T-cell (primary cell): ENCODE data around the gene ZNF574. TPM values are rescaled to one million over a fixed set of nuclear protein-coding genes. Genes with fewer than 3 reads are reported as not detected.

ENCODE experiments used
- ATAC-seq, 4 experiments: fragments of 200-7000 bp in 3 of 4; fragments of 150-1000 bp in 1 of 4; cut with Tn5 transposase; replicated peaks in 1 of 4; 1 replicate in 3 of 4; 2 replicates in 1 of 4; pipeline ENCODE4 v1.10.0; 2021; ENCODE audit warnings: moderate library complexity in 3 of 4, mild to moderate bottlenecking in 2 of 4, moderate number of reproducible peaks in 1 of 4
- CTCF ChIA-PET, 2 donors: fragments of 300-600 bp; sonication (Branson Sonifier 250); formaldehyde crosslinking; loops; one replicate each; lab custom pipeline; 2022; ENCODE audit warnings: antibody characterized with exemption in 2 of 2; lab: Charles Lee
- POLR2A ChIA-PET, 2 donors: fragments of 300-600 bp; sonication (Branson Sonifier 250); formaldehyde crosslinking; loops; one replicate each; lab custom pipeline; 2022; ENCODE audit warnings: antibody characterized with exemption in 2 of 2; lab: Charles Lee
- DNase-seq, 35 experiments: peaks; one replicate each; pipeline versions ENCODE4 v3.0.0 to v3.0.0-alpha.2; 2013 to 2023
- H3K27ac ChIP-seq: one replicate; pipeline ENCODE4 v1.5.1; 2013; ENCODE audit warnings: low read length
- H3K27me3 ChIP-seq, 2 experiments: replicated peaks in 1 of 2; 1 replicate in 1 of 2; 2 replicates in 1 of 2; pipeline versions ENCODE4 v1.6.1 to v1.7.0; 2013; ENCODE audit warnings: low read length in 1 of 2, mixed read lengths in 1 of 2; ENCODE audit not compliant: control insufficient read depth in 2 of 2, insufficient read depth in 2 of 2; ENCODE audit errors: extremely low read depth in 1 of 2
- H3K36me3 ChIP-seq, 2 donors: 1 replicate in 1 of 2; 2 replicates in 1 of 2; pipeline versions ENCODE4 v1.6.1 to v1.7.0; 2013; ENCODE audit warnings: low read length in 1 of 2; ENCODE audit not compliant: control insufficient read depth in 2 of 2, insufficient read depth in 1 of 2; ENCODE audit errors: extremely low read depth in 1 of 2
- H3K4me1 ChIP-seq, 2 experiments: 1 replicate in 1 of 2; 2 replicates in 1 of 2; pipeline versions ENCODE4 v1.6.1 to v1.7.0; 2013; ENCODE audit warnings: low read length in 2 of 2, mixed read lengths in 1 of 2; ENCODE audit not compliant: insufficient read depth in 2 of 2, control insufficient read depth in 1 of 2; ENCODE audit errors: extremely low read depth in 1 of 2
- H3K4me3 ChIP-seq, 2 donors: 1 replicate in 1 of 2; 2 replicates in 1 of 2; pipeline versions ENCODE4 v1.5.1 to v1.7.0; 2013; ENCODE audit warnings: mild to moderate bottlenecking in 2 of 2, low read length in 1 of 2, moderate library complexity in 1 of 2; ENCODE audit not compliant: control insufficient read depth in 1 of 2; ENCODE audit errors: extremely low read depth in 1 of 2
- H3K9me3 ChIP-seq: 2 replicates; pipeline ENCODE4 v1.7.0; 2013
- H3K27ac Mint-ChIP-seq, 2 donors: one replicate each; pipeline ENCODE4 v1.8.0; 2020 to 2021; ENCODE audit warnings: mild to moderate bottlenecking in 2 of 2, mixed read lengths in 2 of 2
- H3K27me3 Mint-ChIP-seq, 2 donors: one replicate each; pipeline ENCODE4 v1.8.0; 2021 to 2022; ENCODE audit warnings: mixed read lengths in 2 of 2
- H3K36me3 Mint-ChIP-seq: one replicate; pipeline ENCODE4 v1.8.0; 2021; ENCODE audit warnings: mixed read lengths
- H3K4me1 Mint-ChIP-seq, 3 donors: one replicate each; pipeline ENCODE4 v1.8.0; 2020 to 2022; ENCODE audit warnings: mixed read lengths in 3 of 3, mild to moderate bottlenecking in 1 of 3
- H3K4me3 Mint-ChIP-seq, 3 donors: one replicate each; pipeline ENCODE4 v1.8.0; 2020 to 2022; ENCODE audit warnings: mild to moderate bottlenecking in 3 of 3, mixed read lengths in 3 of 3, moderate library complexity in 3 of 3
- H3K9me3 Mint-ChIP-seq, 3 donors: one replicate each; pipeline ENCODE4 v1.8.0; 2020 to 2022; ENCODE audit warnings: mixed read lengths in 3 of 3
- WGBS: methylation state at CpG from one replicate; pipeline ENCODE4 v1.1.5; 2013; ENCODE audit warnings: missing lambda C conversion rate; ENCODE audit not compliant: insufficient coverage; 5-methylcytosine and 5-hydroxymethylcytosine counted together
- total RNA-seq, 35 experiments: library from RNA in 6 of 35; stranded (reverse) in 6 of 35; fragments of 120-200 nt in 1 of 35; gene quantifications; one replicate each; pipeline versions ENCODE4 v1.2.1 to v1.2.4 and lab custom pipeline; 2013 to 2026

The ZNF574 gene
- total RNA-seq, 5 donors from 2014 or later (not counting 1 experiment from before 2014, with no cell fraction given), result 18.4 to 27.4 (median 26.6) TPM

DNA sequence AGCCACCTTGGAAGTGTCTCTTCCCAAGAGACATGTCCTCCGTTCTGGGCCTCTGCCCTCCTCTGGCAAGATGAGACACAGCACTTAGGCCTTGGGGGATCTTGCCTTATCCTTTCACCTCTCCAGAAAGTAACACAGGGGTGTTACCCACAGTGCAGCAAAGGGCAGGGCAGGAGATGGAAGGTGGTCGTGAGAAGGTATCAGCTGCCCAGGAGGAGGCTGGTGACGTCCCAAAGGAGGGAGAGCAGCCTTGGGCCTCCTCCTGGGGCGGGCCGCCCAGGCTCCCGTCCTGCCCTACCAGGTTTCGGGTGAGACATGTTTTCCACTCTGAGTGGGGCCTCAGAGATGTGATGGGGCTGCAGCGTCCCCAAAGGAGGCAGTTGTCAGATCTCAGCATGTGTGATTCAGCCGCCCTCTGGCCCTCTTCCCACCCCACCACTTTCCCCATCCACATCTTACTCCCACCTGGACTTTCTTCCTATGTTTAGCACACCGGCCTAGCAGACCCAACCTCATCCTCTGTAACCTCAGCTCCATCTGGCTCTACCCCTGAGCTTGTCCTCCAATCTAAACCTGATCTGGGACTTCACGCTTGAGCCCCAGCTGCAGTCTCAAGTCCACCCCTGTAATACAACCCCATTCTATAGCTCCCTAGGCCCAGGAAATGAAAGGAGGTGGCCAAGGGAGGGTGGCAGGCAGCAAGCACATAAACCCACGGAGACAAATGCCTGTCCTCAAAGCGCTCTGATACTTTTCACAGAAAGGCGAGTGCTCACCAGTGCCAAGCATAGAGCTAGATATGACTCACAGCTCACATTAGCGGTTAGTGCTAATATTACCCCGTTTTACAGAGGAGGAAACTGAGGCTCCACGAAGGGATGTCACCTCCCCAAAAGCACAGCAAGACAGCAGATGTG lies 47.0 kb downstream of the ZNF574 start:
- POLR2A ChIA-PET, result no interaction called here
- H3K9me3 ChIP-seq, result no peaks in the 10 kb centered on the region
- H3K27me3 ChIP-seq, result no peaks in the 10 kb centered on the region
- peaks cover 14% of the 10 kb centered on the region for H3K36me3 Mint-ChIP-seq
- H3K4me3 ChIP-seq, result no peak overlapping the region
- H3K4me1 Mint-ChIP-seq, result peaks cover 69 to 77% (median 69%) of the 10 kb centered on the region in 3 donors
- DNase-seq (peak in 6 of 35 experiments; percentile 11 to 42 (median 26)), ATAC-seq (peak in 3 of 4 experiments; percentile 27 to 35 (median 31))
- CTCF ChIA-PET, result interaction anchor here (1.0 to 1.2 kb wide), 3 partner anchors 10 to 65 kb away, joined by 3 to 6 read pairs (median 3); no protein-coding TSS in a partner anchor
- peak overlapping the region; percentile 94 for H3K27ac ChIP-seq
- H3K9me3 Mint-ChIP-seq, result no peaks in the 10 kb centered on the region
- H3K36me3 ChIP-seq, result peaks cover 0 to 6% of the 10 kb centered on the region in 2 donors
- WGBS, result 25% methylated on average over 12 of the region's 17 CpGs
- peaks cover 26 to 54% of the 10 kb centered on the region in 2 experiments for H3K4me1 ChIP-seq
- H3K27me3 Mint-ChIP-seq, result no peaks in the 10 kb centered on the region
- H3K4me3 Mint-ChIP-seq, result peak overlapping the region; percentile 71 to 83 (median 77)
- H3K27ac Mint-ChIP-seq, result peak overlapping the region; percentile 96 to 98

DNA sequence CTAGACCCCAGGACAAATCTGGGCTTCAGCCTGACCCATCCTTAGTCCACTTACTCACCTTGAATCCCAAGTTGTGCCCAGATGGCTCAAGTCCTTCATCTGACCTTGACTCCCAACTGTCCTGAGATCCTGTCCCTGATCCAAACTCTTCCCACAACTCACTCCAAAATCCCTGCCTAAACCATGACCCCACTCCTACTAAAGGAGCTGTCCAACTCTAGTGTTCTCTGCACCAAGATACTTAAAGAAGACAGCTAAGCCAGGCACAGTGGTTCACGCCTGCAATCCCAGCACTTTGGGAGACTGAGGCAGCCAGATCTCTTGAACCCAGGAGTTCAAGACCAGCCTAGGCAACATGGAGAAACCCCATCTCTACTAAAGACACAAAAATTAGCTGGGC lies 47.8 kb downstream of the ZNF574 start:
- Mint-ChIP-seq H3K4me1 (peaks cover 72 to 82% (median 72%) of the 10 kb centered on the region in 3 donors), H3K36me3 (peaks cover 9% of the 10 kb centered on the region), H3K9me3 (no peaks in the 10 kb centered on the region), H3K27me3 (no peaks in the 10 kb centered on the region), H3K27ac (peak overlapping the region; percentile 96 to 98), H3K4me3 (peak overlapping the region; percentile 71 to 83 (median 77))
- WGBS, result 100% methylated on average over 1 of the region's 1 CpG
- DNase-seq, result no peak
- H3K36me3 ChIP-seq, result no peaks in the 10 kb centered on the region
- H3K9me3 ChIP-seq, result no peaks in the 10 kb centered on the region
- H3K4me1 ChIP-seq, result peaks cover 26 to 59% of the 10 kb centered on the region in 2 experiments
- no peak for ATAC-seq
- peak overlapping the region; percentile 94 for H3K27ac ChIP-seq
- CTCF ChIA-PET, result interaction anchor here (0.7 to 1.2 kb wide), 3 partner anchors 9 to 64 kb away, joined by 3 to 7 read pairs (median 6); no protein-coding TSS in a partner anchor
- H3K4me3 ChIP-seq, result no peak overlapping the region
- POLR2A ChIA-PET, result interaction anchor here in 1 of 2 donors (0.6 kb wide), 1 partner anchor 82 kb away, joined by 3 read pairs; no protein-coding TSS in a partner anchor
- H3K27me3 ChIP-seq, result no peaks in the 10 kb centered on the region

- Mint-ChIP-seq H3K27me3 (no peaks in the 10 kb centered on the region), H3K9me3 (no peaks in the 10 kb centered on the region), H3K27ac (peak overlapping the region; percentile 78 to 96), H3K36me3 (peaks cover 7% of the 10 kb centered on the region), H3K4me1 (peaks cover 74 to 85% (median 75%) of the 10 kb centered on the region in 3 donors), H3K4me3 (no peak overlapping the region)
- ChIA-PET CTCF (interaction anchor here (0.6 to 1.1 kb wide), 3 partner anchors 16 to 63 kb away, joined by 3 to 6 read pairs (median 4); no protein-coding TSS in a partner anchor), POLR2A (interaction anchor here (0.6 kb wide), 2 partner anchors 51 to 82 kb away, joined by 3 to 4 read pairs; no protein-coding TSS in a partner anchor)
- 100% methylated on average over 3 of the region's 5 CpGs for WGBS
- H3K9me3 ChIP-seq, result no peaks in the 10 kb centered on the region
- H3K4me3 ChIP-seq, result no peak overlapping the region
- no peaks in the 10 kb centered on the region for H3K36me3 ChIP-seq
- H3K27ac ChIP-seq, result no peak overlapping the region
- H3K27me3 ChIP-seq, result no peaks in the 10 kb centered on the region
- no peak for ATAC-seq
- H3K4me1 ChIP-seq, result peaks cover 26 to 64% of the 10 kb centered on the region in 2 experiments
- DNase-seq, result no peak
Measured at GRCh38 chr19:42124386-42124901, 48.5 kb downstream of the ZNF574 start.

- Histone ChIP-seq H3K27ac (no peak overlapping the region), H3K9me3 (no peaks in the 10 kb centered on the region), H3K27me3 (no peaks in the 10 kb centered on the region), H3K36me3 (no peaks in the 10 kb centered on the region), H3K4me3 (no peak overlapping the region), H3K4me1 (peaks cover 29 to 75% of the 10 kb centered on the region in 2 experiments)
- no peak for ATAC-seq
- DNase-seq, result no peak
- no peaks in the 10 kb centered on the region for H3K9me3 Mint-ChIP-seq
- POLR2A ChIA-PET, result interaction anchor here in 1 of 2 donors (0.6 kb wide), 1 partner anchor 182 kb away, joined by 4 read pairs; no protein-coding TSS in a partner anchor
- WGBS, result 100% methylated on average over 5 of the region's 6 CpGs
- H3K36me3 Mint-ChIP-seq, result peaks cover 7% of the 10 kb centered on the region
- H3K4me1 Mint-ChIP-seq, result peaks cover 83 to 93% (median 83%) of the 10 kb centered on the region in 3 donors
- no peaks in the 10 kb centered on the region for H3K27me3 Mint-ChIP-seq
- H3K4me3 Mint-ChIP-seq, result no peak overlapping the region
- H3K27ac Mint-ChIP-seq, result peak overlapping the region; percentile 78 to 96
- CTCF ChIA-PET, result no interaction called here
Measured at GRCh38 chr19:42125536-42125935, 49.6 kb downstream of the ZNF574 start.

DNA sequence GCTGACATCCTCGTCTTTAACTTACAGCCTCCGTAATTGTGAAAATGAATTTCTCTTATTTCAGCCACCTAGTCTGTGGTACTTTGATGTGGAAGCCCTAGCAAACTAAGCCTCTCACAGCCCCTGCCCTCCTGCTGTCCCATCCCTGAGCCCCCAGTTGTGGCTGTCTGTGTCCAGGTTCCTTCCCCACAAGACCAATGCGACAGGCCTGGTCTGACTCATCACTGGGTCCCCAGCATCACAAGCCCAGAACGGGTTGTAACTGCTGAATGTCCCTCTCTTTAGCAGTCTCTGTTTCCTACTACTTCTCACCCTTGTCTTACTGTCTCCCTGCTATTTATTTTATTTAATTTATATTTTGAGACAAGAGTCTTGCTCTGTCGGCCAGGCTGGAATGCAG lies 50.6 kb downstream of the ZNF574 start:
- no peaks in the 10 kb centered on the region for H3K36me3 ChIP-seq
- ChIA-PET POLR2A (interaction anchor here in 1 of 2 donors (0.6 kb wide), 1 partner anchor 211 kb away, joined by 7 read pairs; no protein-coding TSS in a partner anchor), CTCF (interaction anchor here (0.5 to 0.7 kb wide), 2 partner anchors 23 to 162 kb away, joined by 3 to 4 read pairs; no protein-coding TSS in a partner anchor)
- DNase-seq (no peak), ATAC-seq (no peak)
- Mint-ChIP-seq H3K4me1 (peaks cover 80 to 93% (median 80%) of the 10 kb centered on the region in 3 donors), H3K27ac (peak overlapping the region; percentile 23 to 77), H3K9me3 (no peaks in the 10 kb centered on the region), H3K27me3 (no peaks in the 10 kb centered on the region), H3K36me3 (peaks cover 7% of the 10 kb centered on the region), H3K4me3 (no peak overlapping the region)
- H3K4me1 ChIP-seq, result peaks cover 31 to 77% of the 10 kb centered on the region in 2 experiments
- WGBS, result 63% methylated on average over 1 of the region's 5 CpGs
- no peak overlapping the region for H3K27ac ChIP-seq
- no peaks in the 10 kb centered on the region for H3K9me3 ChIP-seq
- no peak overlapping the region for H3K4me3 ChIP-seq
- no peaks in the 10 kb centered on the region for H3K27me3 ChIP-seq
